ENCODE data around the gene OR6A2.

Gene OR6A2

DNA sequence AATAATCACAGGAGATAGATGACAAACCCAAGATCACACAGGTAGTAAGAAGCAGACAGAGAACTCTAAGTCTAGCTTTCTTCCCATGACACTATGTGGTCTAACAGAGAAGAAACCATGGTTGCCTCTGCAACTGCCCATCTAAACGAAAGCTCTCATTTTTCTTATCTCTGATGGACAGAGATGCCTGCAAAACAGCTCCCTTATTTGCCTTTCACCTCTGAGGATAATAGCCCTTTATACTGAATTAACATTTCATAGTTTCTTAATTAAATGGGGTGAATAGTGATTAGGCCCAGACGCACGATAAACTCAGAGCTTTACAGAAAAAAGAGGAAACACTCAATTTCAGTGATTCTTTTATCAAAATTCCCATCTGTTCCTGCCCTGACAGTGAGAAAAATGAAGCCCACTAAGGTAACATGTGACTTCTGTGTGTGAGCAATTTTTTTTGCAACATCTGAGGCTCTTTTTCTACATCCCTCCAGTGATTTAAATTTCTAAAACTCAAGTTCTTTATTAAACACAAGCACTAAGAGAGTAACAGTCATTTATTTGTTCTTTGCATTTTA, 52.3 kb downstream of the OR6A2 start:
- Histone ChIP-seq H3K27ac (replicated peaks; ENCODE audit: low read length) (no peak overlapping the region), H2BK120ac (ENCODE audit: low read depth, low read length) (no peak overlapping the region), H2AK5ac (ENCODE audit: low read depth, low read length) (no peak overlapping the region), H4K8ac (ENCODE audit: low read depth, low read length) (no peak overlapping the region), H3K79me1 (ENCODE audit: low read depth, low read length) (no peaks in the 10 kb centered on the region), H3K9me3 (replicated peaks in 1 of 2; ENCODE audit: control insufficient read depth in 2 of 2, insufficient read depth in 1 of 2, low read depth in 1 of 2, low read length in 2 of 2) (no peaks in the 10 kb centered on the region), H3K9ac (ENCODE audit: low read depth, low read length, poor library complexity) (no peak overlapping the region), H3K23ac (ENCODE audit: low read depth, low read length, poor library complexity) (no peak overlapping the region), H2BK12ac (ENCODE audit: low read length) (no peak overlapping the region), H3K36me3 (replicated peaks in 1 of 2; ENCODE audit: control insufficient read depth in 2 of 2, insufficient read depth in 2 of 2, low read length in 2 of 2) (no peaks in the 10 kb centered on the region), H3K4me3 (ENCODE audit: low read length in 2 of 2) (no peak overlapping the region), H3K18ac (ENCODE audit: low read length) (no peak overlapping the region), H4K91ac (ENCODE audit: low read depth, low read length, poor library complexity) (no peak overlapping the region), H3K4ac (ENCODE audit: low read length) (no peak overlapping the region), H3K27me3 (ENCODE audit: control insufficient read depth in 3 of 3, insufficient read depth in 3 of 3, low read depth in 1 of 3, low read length in 3 of 3) (no peaks in the 10 kb centered on the region), H3K4me1 (ENCODE audit: control insufficient read depth in 2 of 2, insufficient read depth in 1 of 2, low read depth in 1 of 2, low read length in 2 of 2) (no peaks in the 10 kb centered on the region), H2BK5ac (ENCODE audit: low read length) (no peak overlapping the region), H3K14ac (ENCODE audit: low read length) (no peak overlapping the region), H2BK15ac (ENCODE audit: low read length) (no peak overlapping the region), H2AFZ (ENCODE audit: low read length) (no peak overlapping the region), H3K4me2 (ENCODE audit: insufficient read depth, low read length, poor library complexity, severe bottlenecking) (no peak overlapping the region)
- no CpG with 5 or more reads among the region's 3 CpGs for WGBS, 2 donors (ENCODE audit: extremely low coverage in 2 of 2, insufficient read length in 2 of 2, insufficient replicate concordance in 1 of 2)
- no peak for DNase-seq (ENCODE audit: low spot score)

GRCh38 chr11:6746626-6747025, 52.9 kb downstream of the OR6A2 start:
- Histone ChIP-seq H4K91ac (ENCODE audit: low read depth, low read length, poor library complexity) (no peak overlapping the region), H2AFZ (ENCODE audit: low read length) (no peak overlapping the region), H2BK120ac (ENCODE audit: low read depth, low read length) (no peak overlapping the region), H3K23ac (ENCODE audit: low read depth, low read length, poor library complexity) (no peak overlapping the region), H3K79me1 (ENCODE audit: low read depth, low read length) (no peaks in the 10 kb centered on the region), H3K14ac (ENCODE audit: low read length) (no peak overlapping the region), H3K18ac (ENCODE audit: low read length) (no peak overlapping the region), H3K36me3 (replicated peaks in 1 of 2; ENCODE audit: control insufficient read depth in 2 of 2, insufficient read depth in 2 of 2, low read length in 2 of 2) (no peaks in the 10 kb centered on the region), H3K4me3 (ENCODE audit: low read length in 2 of 2) (no peak overlapping the region), H3K27me3 (ENCODE audit: control insufficient read depth in 3 of 3, insufficient read depth in 3 of 3, low read depth in 1 of 3, low read length in 3 of 3) (no peaks in the 10 kb centered on the region), H3K4me2 (ENCODE audit: insufficient read depth, low read length, poor library complexity, severe bottlenecking) (no peak overlapping the region), H3K9ac (ENCODE audit: low read depth, low read length, poor library complexity) (no peak overlapping the region), H4K8ac (ENCODE audit: low read depth, low read length) (no peak overlapping the region), H3K4ac (ENCODE audit: low read length) (no peak overlapping the region), H2AK5ac (ENCODE audit: low read depth, low read length) (no peak overlapping the region), H2BK15ac (ENCODE audit: low read length) (no peak overlapping the region), H2BK12ac (ENCODE audit: low read length) (no peak overlapping the region), H3K9me3 (replicated peaks in 1 of 2; ENCODE audit: control insufficient read depth in 2 of 2, insufficient read depth in 1 of 2, low read depth in 1 of 2, low read length in 2 of 2) (no peaks in the 10 kb centered on the region), H3K4me1 (ENCODE audit: control insufficient read depth in 2 of 2, insufficient read depth in 1 of 2, low read depth in 1 of 2, low read length in 2 of 2) (no peaks in the 10 kb centered on the region), H3K27ac (replicated peaks; ENCODE audit: low read length) (no peak overlapping the region), H2BK5ac (ENCODE audit: low read length) (no peak overlapping the region)
- whole genome bisulfite sequencing, 2 donors (ENCODE audit: extremely low coverage in 2 of 2, insufficient read length in 2 of 2, insufficient replicate concordance in 1 of 2): no CpG with 5 or more reads among the region's 1 CpG
- DNase-seq (ENCODE audit: low spot score): no peak

DNA sequence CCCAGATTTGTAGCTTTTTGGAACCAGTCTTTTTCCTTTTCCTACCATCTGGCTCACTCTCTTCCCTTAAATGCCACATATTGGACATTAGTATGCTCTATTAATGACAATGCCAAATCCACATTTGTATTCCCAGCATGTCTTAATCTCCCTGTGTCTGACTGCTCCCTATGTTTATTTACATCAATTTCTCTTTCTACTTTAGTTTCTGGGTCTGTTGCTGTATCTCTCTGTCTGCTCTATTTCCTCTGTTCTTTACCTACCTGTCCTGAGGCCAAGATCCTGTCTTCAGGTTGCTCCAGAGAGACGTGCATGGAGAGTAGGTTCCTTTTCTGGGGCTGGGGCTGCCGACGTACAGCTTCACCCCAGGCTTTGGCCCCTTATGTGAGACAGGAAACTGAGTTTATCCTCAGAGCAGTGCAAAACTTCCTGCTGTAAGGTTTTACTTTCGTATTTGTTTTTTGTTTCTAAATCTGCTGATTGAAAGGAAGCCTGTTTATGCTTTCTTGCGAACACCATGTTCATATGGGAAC, 53.3 kb downstream of the OR6A2 start:
- Histone ChIP-seq H3K14ac (ENCODE audit: low read length) (no peak overlapping the region), H3K36me3 (replicated peaks in 1 of 2; ENCODE audit: control insufficient read depth in 2 of 2, insufficient read depth in 2 of 2, low read length in 2 of 2) (no peaks in the 10 kb centered on the region), H2BK120ac (ENCODE audit: low read depth, low read length) (no peak overlapping the region), H2BK12ac (ENCODE audit: low read length) (no peak overlapping the region), H3K4me1 (ENCODE audit: control insufficient read depth in 2 of 2, insufficient read depth in 1 of 2, low read depth in 1 of 2, low read length in 2 of 2) (no peaks in the 10 kb centered on the region), H3K4me3 (ENCODE audit: low read length in 2 of 2) (no peak overlapping the region), H3K4me2 (ENCODE audit: insufficient read depth, low read length, poor library complexity, severe bottlenecking) (no peak overlapping the region), H3K27ac (replicated peaks; ENCODE audit: low read length) (no peak overlapping the region), H3K23ac (ENCODE audit: low read depth, low read length, poor library complexity) (no peak overlapping the region), H3K27me3 (ENCODE audit: control insufficient read depth in 3 of 3, insufficient read depth in 3 of 3, low read depth in 1 of 3, low read length in 3 of 3) (no peaks in the 10 kb centered on the region), H2AK5ac (ENCODE audit: low read depth, low read length) (no peak overlapping the region), H3K9me3 (replicated peaks in 1 of 2; ENCODE audit: control insufficient read depth in 2 of 2, insufficient read depth in 1 of 2, low read depth in 1 of 2, low read length in 2 of 2) (no peaks in the 10 kb centered on the region), H4K8ac (ENCODE audit: low read depth, low read length) (no peak overlapping the region), H4K91ac (ENCODE audit: low read depth, low read length, poor library complexity) (no peak overlapping the region), H3K18ac (ENCODE audit: low read length) (no peak overlapping the region), H2BK5ac (ENCODE audit: low read length) (no peak overlapping the region), H3K9ac (ENCODE audit: low read depth, low read length, poor library complexity) (no peak overlapping the region), H2BK15ac (ENCODE audit: low read length) (no peak overlapping the region), H3K79me1 (ENCODE audit: low read depth, low read length) (no peaks in the 10 kb centered on the region), H3K4ac (ENCODE audit: low read length) (no peak overlapping the region), H2AFZ (ENCODE audit: low read length) (no peak overlapping the region)
- WGBS, 2 donors (ENCODE audit: extremely low coverage in 2 of 2, insufficient read length in 2 of 2, insufficient replicate concordance in 1 of 2): no CpG with 5 or more reads among the region's 5 CpGs
- DNase-seq (ENCODE audit: low spot score): no peak

DNA sequence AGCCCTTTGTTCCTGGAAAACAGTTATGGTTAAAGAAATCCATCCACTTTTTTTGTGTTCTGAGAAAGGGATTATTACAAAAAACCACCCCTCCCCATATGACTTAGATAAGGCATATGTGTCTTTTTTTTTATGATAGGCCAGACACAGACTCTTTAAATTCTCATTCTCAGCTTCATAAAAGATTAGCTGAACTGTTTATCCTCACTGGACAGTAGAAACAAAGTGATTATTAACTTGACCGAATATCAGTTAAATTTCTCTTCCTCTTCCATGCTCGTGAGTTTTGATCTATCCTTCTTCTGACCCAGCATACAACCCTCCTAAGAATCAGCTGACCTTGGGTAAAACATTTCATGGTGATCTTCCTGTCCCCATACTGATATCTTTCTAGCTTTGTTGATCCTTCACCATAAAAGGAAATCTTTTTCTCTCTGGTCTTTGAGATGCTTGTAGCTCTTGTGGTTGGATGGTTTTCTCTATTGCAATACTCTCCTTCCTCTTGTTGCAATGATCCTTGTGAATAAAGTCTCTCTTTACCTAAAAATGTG, 53.9 kb downstream of the OR6A2 start:
- Histone ChIP-seq H3K4me1 (ENCODE audit: control insufficient read depth in 2 of 2, insufficient read depth in 1 of 2, low read depth in 1 of 2, low read length in 2 of 2) (no peaks in the 10 kb centered on the region), H3K4me2 (ENCODE audit: insufficient read depth, low read length, poor library complexity, severe bottlenecking) (no peak overlapping the region), H3K18ac (ENCODE audit: low read length) (no peak overlapping the region), H4K91ac (ENCODE audit: low read depth, low read length, poor library complexity) (no peak overlapping the region), H2AK5ac (ENCODE audit: low read depth, low read length) (no peak overlapping the region), H2AFZ (ENCODE audit: low read length) (no peak overlapping the region), H3K79me1 (ENCODE audit: low read depth, low read length) (no peaks in the 10 kb centered on the region), H3K36me3 (replicated peaks in 1 of 2; ENCODE audit: control insufficient read depth in 2 of 2, insufficient read depth in 2 of 2, low read length in 2 of 2) (no peaks in the 10 kb centered on the region), H2BK15ac (ENCODE audit: low read length) (no peak overlapping the region), H3K4ac (ENCODE audit: low read length) (no peak overlapping the region), H3K14ac (ENCODE audit: low read length) (no peak overlapping the region), H4K8ac (ENCODE audit: low read depth, low read length) (no peak overlapping the region), H3K4me3 (ENCODE audit: low read length in 2 of 2) (no peak overlapping the region), H3K9ac (ENCODE audit: low read depth, low read length, poor library complexity) (no peak overlapping the region), H2BK120ac (ENCODE audit: low read depth, low read length) (no peak overlapping the region), H3K9me3 (replicated peaks in 1 of 2; ENCODE audit: control insufficient read depth in 2 of 2, insufficient read depth in 1 of 2, low read depth in 1 of 2, low read length in 2 of 2) (no peaks in the 10 kb centered on the region), H2BK12ac (ENCODE audit: low read length) (no peak overlapping the region), H3K23ac (ENCODE audit: low read depth, low read length, poor library complexity) (no peak overlapping the region), H2BK5ac (ENCODE audit: low read length) (no peak overlapping the region), H3K27ac (replicated peaks; ENCODE audit: low read length) (no peak overlapping the region), H3K27me3 (ENCODE audit: control insufficient read depth in 3 of 3, insufficient read depth in 3 of 3, low read depth in 1 of 3, low read length in 3 of 3) (no peaks in the 10 kb centered on the region)
- WGBS, 2 donors (ENCODE audit: extremely low coverage in 2 of 2, insufficient read length in 2 of 2, insufficient replicate concordance in 1 of 2): no CpG with 5 or more reads among the region's 2 CpGs
- no peak for DNase-seq (ENCODE audit: low spot score)
